T47D (cell line): Measurements from ENCODE around the gene MICU1.
"Not testable (repeated sequence)": the region's sequence is repeated elsewhere in the genome, so short reads cannot be mapped to it uniquely, and the experiment has no call there.

Experiments
- DNase-seq, 2 experiments: peaks; one replicate each; pipeline versions ENCODE4 v3.0.0 to v3.0.0-alpha.2; 2011 to 2012; ENCODE audit warnings: low read depth in 1 of 2, low spot score in 1 of 2
- JUND ChIP-seq: IDR thresholded peaks from 2 replicates; pipeline ENCODE4 v1.6.1; 2012; ENCODE audit warnings: low read depth
- in situ Hi-C: cut with HindIII; loops from 2 replicates; pipeline ENCODE4 v1.10.0; 2016; ENCODE audit warnings: low sequenced_read_pairs, low pct_unique_long_range_greater_than_20kb

The MICU1 gene

GRCh38 chr10:72625608-72626443 is at the start of gene MICU1:
MICU1 (minus strand) TSS chr10:72626079; CDS start chr10:72566793, 59,286 bp downstream.
- in situ Hi-C loops, result no loop called here
- DNase-seq, result peak; percentile 73 to 95
- TF ChIP-seq JUND, result no peak

- DNase-seq, in situ Hi-C loops: not testable (repeated sequence)
Measured at GRCh38 chr10:72674174-72674573, 48.3 kb upstream of the MICU1 start.

- no peak for TF ChIP-seq JUND
- DNase-seq, result no peak
- in situ Hi-C loops, result no loop called here
Measured at GRCh38 chr10:72673280-72673679, 47.4 kb upstream of the MICU1 start.

- no peak for TF ChIP-seq JUND
- in situ Hi-C loops, result no loop called here
- no peak for DNase-seq
Measured at GRCh38 chr10:72667207-72667864, 41.5 kb upstream of the MICU1 start.

- DNase-seq, result no peak
- TF ChIP-seq JUND, result no peak
- in situ Hi-C loops, result no loop called here
Measured at GRCh38 chr10:72665925-72666324, 40.0 kb upstream of the MICU1 start.

GRCh38 chr10:72663971-72664370 is 38.1 kb upstream of the MICU1 start:
- in situ Hi-C loops, result no loop called here
- TF ChIP-seq JUND, result no peak
- DNase-seq, result no peak

- DNase-seq, result no peak
- no peak for TF ChIP-seq JUND
- in situ Hi-C loops, result no loop called here
Measured at GRCh38 chr10:72661431-72661830, 35.6 kb upstream of the MICU1 start.

- DNase-seq, result no peak
- in situ Hi-C loops, result no loop called here
- TF ChIP-seq JUND, result no peak
Measured at GRCh38 chr10:72660220-72660619, 34.3 kb upstream of the MICU1 start.

GRCh38 chr10:72659694-72660093 is 33.8 kb upstream of the MICU1 start:
- TF ChIP-seq JUND, result no peak
- no peak for DNase-seq
- in situ Hi-C loops, result no loop called here

- in situ Hi-C loops, result no loop called here
- no peak for TF ChIP-seq JUND
- no peak for DNase-seq
Measured at GRCh38 chr10:72658696-72659400, 33.0 kb upstream of the MICU1 start.

- TF ChIP-seq JUND, result no peak
- in situ Hi-C loops, result no loop called here
- DNase-seq, result no peak
Measured at GRCh38 chr10:72654720-72655119, 28.8 kb upstream of the MICU1 start.

- TF ChIP-seq JUND, result no peak
- in situ Hi-C loops, result no loop called here
- no peak for DNase-seq
Measured at GRCh38 chr10:72653383-72654096, 27.7 kb upstream of the MICU1 start.

- no peak for DNase-seq
- no peak for TF ChIP-seq JUND
- in situ Hi-C loops, result no loop called here
Measured at GRCh38 chr10:72649291-72649690, 23.4 kb upstream of the MICU1 start.
